PC-3 (cell line): ENCODE measurements around the gene WDR33.

Experiments
- EZH2phosphoT487 ChIP-seq: fragments of 300-600 bp; sonication (generic); IDR thresholded peaks from 2 replicates; pipeline ENCODE4 v1.6.1; 2018; ENCODE audit warnings: mild to moderate bottlenecking, antibody characterized with exemption, low read length, borderline replicate concordance
- TF ChIP-seq, protein P1 (sequence below): fragments of 300-600 bp; sonication (generic); conservative IDR thresholded peaks from 2 replicates; pipeline ENCODE4 v1.5.1; 2017; ENCODE audit warnings: antibody characterized with exemption, low read depth, mild to moderate bottlenecking, low read length

DNA sequence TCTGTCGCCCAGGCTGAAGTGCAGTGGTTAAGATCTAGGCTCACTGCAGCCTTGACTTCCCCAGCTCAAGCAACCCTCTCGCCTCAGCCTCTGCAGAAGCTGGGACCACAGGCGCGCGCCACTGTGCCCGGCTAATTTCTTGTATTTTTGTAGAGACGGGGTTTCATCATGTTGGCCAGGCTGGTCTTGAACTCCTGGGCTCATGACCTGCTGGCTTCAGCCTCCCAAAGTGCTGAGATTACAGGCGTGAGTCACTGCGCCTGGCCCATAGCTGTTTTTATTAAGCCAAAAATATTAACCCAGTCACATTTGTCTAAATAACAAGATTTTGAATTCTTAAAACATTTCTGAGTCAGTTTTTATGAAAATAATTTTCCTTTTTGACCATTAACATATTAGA, 116.0 kb downstream of the WDR33 start:
- TF ChIP-seq, protein P1, sequence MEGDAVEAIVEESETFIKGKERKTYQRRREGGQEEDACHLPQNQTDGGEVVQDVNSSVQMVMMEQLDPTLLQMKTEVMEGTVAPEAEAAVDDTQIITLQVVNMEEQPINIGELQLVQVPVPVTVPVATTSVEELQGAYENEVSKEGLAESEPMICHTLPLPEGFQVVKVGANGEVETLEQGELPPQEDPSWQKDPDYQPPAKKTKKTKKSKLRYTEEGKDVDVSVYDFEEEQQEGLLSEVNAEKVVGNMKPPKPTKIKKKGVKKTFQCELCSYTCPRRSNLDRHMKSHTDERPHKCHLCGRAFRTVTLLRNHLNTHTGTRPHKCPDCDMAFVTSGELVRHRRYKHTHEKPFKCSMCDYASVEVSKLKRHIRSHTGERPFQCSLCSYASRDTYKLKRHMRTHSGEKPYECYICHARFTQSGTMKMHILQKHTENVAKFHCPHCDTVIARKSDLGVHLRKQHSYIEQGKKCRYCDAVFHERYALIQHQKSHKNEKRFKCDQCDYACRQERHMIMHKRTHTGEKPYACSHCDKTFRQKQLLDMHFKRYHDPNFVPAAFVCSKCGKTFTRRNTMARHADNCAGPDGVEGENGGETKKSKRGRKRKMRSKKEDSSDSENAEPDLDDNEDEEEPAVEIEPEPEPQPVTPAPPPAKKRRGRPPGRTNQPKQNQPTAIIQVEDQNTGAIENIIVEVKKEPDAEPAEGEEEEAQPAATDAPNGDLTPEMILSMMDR: no peak
- no peak for TF ChIP-seq EZH2phosphoT487
